SJSA1 (cell line): ENCODE measurements around the gene YIPF3. TPM values are rescaled to one million over a fixed set of nuclear protein-coding genes. Genes with fewer than 3 reads are reported as not detected.

ENCODE experiments used
- DNase-seq, 2 experiments: peaks; one replicate each; pipeline ENCODE4 v3.0.0-alpha.2; 2015 to 2020; ENCODE audit warnings: low spot score in 2 of 2, low read depth in 1 of 2
- H3K27ac ChIP-seq: fragments of 250-450 bp; sonication (Bioruptor Pico); 2 replicates; pipeline ENCODE4 v1.5.1; 2020; ENCODE audit warnings: mild to moderate bottlenecking, moderate library complexity
- H3K27me3 ChIP-seq: fragments of 250-450 bp; sonication (Bioruptor Pico); replicated peaks from 2 replicates; pipeline ENCODE4 v1.5.1; 2020; ENCODE audit warnings: mild to moderate bottlenecking, moderate library complexity
- H3K36me3 ChIP-seq: fragments of 250-450 bp; sonication (Bioruptor Pico); 2 replicates; pipeline ENCODE4 v1.5.1; 2020; ENCODE audit warnings: mild to moderate bottlenecking
- H3K4me1 ChIP-seq: fragments of 250-450 bp; sonication (Bioruptor Pico); replicated peaks from 2 replicates; pipeline ENCODE4 v1.6.1; 2021; ENCODE audit warnings: mild to moderate bottlenecking
- H3K4me3 ChIP-seq: fragments of 250-450 bp; sonication (Bioruptor Pico); 2 replicates; pipeline ENCODE4 v1.5.1; 2020; ENCODE audit warnings: mild to moderate bottlenecking
- H3K9me3 ChIP-seq: fragments of 250-450 bp; sonication (Bioruptor Pico); replicated peaks from 2 replicates; pipeline ENCODE4 v1.5.1; 2020; ENCODE audit warnings: mild to moderate bottlenecking
- total RNA-seq: library from RNA; depleted of rRNA; stranded (reverse); fragments of >200 nt; shearing (Covaris generic); gene quantifications from 2 replicates; pipeline ENCODE4 v1.2.3, GENCODE V29; 2014

YIPF3 gene
- total RNA-seq, 1 experiment from 2014 or later, result 116 TPM

- no peaks in the 10 kb centered on the region for H3K9me3 ChIP-seq
- DNase-seq, result no peak
- no peak overlapping the region for H3K4me3 ChIP-seq
- peaks cover 68% of the 10 kb centered on the region for H3K36me3 ChIP-seq
- H3K27me3 ChIP-seq, result no peaks in the 10 kb centered on the region
- H3K27ac ChIP-seq, result no peak overlapping the region
- peaks cover 17% of the 10 kb centered on the region for H3K4me1 ChIP-seq
These were observed 3.4 kb upstream of the YIPF3 start for GRCh38 chr6:43520097-43520496.

DNA sequence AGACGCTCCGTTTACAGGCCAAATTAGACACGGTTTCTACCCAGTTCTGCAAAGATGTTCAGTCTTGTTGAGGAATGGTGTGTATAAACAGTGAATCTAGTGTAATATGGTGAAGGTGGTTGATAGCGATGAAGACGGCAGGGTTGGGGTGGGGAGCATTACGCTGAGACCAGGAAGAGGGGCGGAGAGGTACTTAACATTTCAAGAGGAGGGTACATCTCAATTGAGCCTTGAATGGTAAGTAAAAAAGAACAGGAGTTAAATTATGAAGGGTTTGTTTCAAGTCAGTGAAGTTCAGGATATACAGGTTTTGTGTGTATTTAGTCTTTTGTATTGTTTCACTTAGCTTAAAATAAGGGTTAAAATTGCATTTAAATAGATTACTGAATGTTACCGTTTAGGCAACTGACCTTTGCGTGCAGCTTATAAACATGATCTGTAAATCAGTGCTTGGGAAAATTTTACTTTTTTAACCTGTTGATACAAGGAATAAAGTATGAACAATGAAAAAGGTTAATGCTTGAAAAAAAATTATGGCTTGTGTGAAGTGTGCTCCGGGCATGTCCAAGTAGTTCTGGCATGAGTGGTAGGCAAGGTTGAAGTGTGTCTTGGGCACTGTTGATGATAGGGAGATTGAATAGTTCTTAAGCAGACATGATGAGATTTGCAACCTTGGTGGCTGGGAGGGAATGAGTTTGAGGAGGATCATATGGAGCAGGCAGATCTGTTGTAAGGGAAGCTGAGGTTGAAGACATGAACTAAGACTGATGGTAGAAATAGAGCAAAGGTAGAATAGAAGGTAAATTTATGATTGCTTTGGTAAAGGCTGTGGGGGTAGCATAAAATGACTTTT, 1.0 kb upstream of the YIPF3 start:
- Histone ChIP-seq H3K4me3 (peak overlapping the region; percentile 68), H3K9me3 (no peaks in the 10 kb centered on the region), H3K27me3 (no peaks in the 10 kb centered on the region), H3K4me1 (peaks cover 17% of the 10 kb centered on the region), H3K27ac (no peak overlapping the region; the same call in 1 of the 2 replicates), H3K36me3 (peaks cover 68% of the 10 kb centered on the region)
- DNase-seq, result no peak

DNA sequence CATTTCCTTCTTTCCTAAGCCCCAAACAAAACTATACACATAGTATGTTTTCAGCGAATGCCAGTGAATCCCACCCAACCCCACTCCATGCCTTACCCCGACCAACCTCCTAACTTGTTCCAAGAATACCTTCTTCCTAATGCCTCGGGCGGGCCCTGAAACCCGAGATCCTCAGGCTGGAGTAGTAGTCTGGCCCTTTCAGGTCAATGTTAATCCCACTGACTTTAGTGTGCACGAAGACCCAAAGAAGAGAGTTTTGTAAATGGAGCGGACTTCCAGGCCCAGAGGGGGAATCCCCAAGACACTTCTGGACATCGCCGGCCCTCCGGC, 394 bp downstream of the YIPF3 start:
- H3K4me3 ChIP-seq, result peak overlapping the region; percentile 68
- H3K4me1 ChIP-seq, result peaks cover 17% of the 10 kb centered on the region
- H3K9me3 ChIP-seq, result no peaks in the 10 kb centered on the region
- no peaks in the 10 kb centered on the region for H3K27me3 ChIP-seq
- DNase-seq, result no peak
- H3K27ac ChIP-seq, result peak overlapping the region; percentile 30
- H3K36me3 ChIP-seq, result peaks cover 68% of the 10 kb centered on the region

DNA sequence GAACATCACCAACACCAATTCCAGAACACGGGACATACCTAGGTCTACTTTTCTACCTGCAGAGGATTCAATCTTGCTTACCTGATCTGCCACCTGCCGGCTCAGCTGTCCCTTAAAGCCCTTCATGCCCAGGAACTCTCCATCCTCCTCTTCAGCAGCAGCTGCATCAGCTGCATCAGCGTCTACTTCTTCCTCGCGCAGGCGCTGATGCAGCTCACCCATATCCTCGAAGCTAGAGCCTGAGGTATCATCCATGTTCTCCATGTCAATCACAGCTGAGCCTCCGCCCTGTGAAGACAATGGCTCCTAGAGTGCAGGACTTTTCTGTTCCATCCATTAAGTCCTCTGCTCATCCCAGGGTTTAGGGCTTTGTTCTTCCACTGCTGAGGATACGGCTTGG, 918 bp downstream of the YIPF3 start:
- peak overlapping the region; percentile 68 for H3K4me3 ChIP-seq
- peaks cover 68% of the 10 kb centered on the region for H3K36me3 ChIP-seq
- no peaks in the 10 kb centered on the region for H3K27me3 ChIP-seq
- DNase-seq, result no peak
- H3K9me3 ChIP-seq, result no peaks in the 10 kb centered on the region
- H3K4me1 ChIP-seq, result peaks cover 17% of the 10 kb centered on the region
- no peak overlapping the region for H3K27ac ChIP-seq

- Histone ChIP-seq H3K36me3 (peaks cover 57% of the 10 kb centered on the region), H3K9me3 (peaks cover 4% of the 10 kb centered on the region; the same call in 1 of the 2 replicates), H3K27me3 (peaks cover 6% of the 10 kb centered on the region), H3K4me1 (peaks cover 20% of the 10 kb centered on the region), H3K27ac (no peak overlapping the region), H3K4me3 (no peak overlapping the region)
- no peak for DNase-seq
These were observed 4.8 kb downstream of the YIPF3 start for GRCh38 chr6:43511824-43512415.

DNA sequence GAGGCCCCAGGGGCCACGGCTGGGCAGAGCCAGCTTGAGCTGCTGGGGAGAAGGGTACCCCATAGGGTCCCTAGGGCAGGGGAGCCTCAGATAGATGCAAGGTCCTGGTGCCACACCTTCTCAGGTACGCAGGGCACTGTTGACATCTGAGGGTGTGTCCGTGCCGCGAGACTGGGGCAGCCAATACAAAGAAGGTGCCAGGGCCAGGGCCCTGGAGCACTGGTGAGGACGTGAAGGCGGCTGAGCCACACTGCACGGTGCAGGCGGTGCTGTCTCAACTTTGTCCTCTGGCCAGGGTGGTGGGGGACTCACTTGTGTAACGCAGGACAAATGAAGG, 5.9 kb downstream of the YIPF3 start:
- H3K36me3 ChIP-seq, result peaks cover 61% of the 10 kb centered on the region
- no peak overlapping the region for H3K27ac ChIP-seq
- DNase-seq, result no peak
- H3K4me3 ChIP-seq, result no peak overlapping the region
- peaks cover 4% of the 10 kb centered on the region; the same call in 1 of the 2 replicates for H3K9me3 ChIP-seq
- H3K4me1 ChIP-seq, result peaks cover 17% of the 10 kb centered on the region
- peaks cover 6% of the 10 kb centered on the region for H3K27me3 ChIP-seq

DNA sequence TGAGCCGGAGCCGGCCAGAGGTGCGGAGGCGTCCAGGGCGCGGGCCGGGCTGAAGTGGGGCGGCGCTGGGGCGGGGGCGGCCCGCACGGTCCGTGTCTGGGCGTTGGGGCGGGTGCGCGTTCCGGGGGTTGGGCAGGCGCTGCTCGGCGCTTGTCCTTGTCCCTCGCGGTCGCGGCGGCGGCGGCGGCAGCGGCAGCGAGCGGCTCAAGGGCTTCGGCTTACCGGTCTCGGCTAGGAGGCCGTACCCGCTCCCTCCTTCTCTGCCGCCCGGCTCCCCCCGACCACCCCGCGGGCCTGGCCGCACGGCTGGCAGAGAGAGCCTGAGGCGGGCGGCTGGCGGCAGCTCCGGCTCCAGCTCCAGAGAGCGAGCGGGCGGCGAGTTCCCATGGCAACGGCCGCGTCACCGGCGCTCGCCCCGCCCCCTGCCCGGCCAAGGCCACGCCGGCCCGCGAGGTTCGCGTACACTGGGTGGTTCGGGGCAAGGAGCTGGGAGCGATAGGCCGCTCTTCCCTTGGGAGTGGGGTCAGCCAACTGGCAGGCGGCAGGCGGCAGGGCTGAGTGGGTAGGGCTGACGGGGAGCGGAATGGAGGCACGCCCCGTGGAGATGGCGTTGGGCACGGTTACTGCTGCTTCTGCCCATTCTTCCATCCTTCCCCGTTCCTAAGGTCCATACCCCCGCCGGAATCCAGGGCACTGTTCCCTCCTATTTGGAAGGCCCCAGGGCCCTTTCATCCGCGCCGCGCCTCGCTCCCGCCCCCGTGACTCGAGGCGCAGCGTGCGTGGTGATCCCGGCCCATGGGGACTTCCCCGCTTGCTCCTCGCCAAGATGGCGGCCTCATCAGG, 6.5 kb downstream of the YIPF3 start, which contains the start of gene LRRC73:
LRRC73 (minus strand) TSS at position 363 of the 843 bp plus-strand sequence. CDS start 561 bp downstream, outside the sequence.
- DNase-seq, result peak; percentile 85 to 87
- peaks cover 56% of the 10 kb centered on the region for H3K36me3 ChIP-seq
- H3K27ac ChIP-seq, result no peak within 1 kb of the TSS

DNA sequence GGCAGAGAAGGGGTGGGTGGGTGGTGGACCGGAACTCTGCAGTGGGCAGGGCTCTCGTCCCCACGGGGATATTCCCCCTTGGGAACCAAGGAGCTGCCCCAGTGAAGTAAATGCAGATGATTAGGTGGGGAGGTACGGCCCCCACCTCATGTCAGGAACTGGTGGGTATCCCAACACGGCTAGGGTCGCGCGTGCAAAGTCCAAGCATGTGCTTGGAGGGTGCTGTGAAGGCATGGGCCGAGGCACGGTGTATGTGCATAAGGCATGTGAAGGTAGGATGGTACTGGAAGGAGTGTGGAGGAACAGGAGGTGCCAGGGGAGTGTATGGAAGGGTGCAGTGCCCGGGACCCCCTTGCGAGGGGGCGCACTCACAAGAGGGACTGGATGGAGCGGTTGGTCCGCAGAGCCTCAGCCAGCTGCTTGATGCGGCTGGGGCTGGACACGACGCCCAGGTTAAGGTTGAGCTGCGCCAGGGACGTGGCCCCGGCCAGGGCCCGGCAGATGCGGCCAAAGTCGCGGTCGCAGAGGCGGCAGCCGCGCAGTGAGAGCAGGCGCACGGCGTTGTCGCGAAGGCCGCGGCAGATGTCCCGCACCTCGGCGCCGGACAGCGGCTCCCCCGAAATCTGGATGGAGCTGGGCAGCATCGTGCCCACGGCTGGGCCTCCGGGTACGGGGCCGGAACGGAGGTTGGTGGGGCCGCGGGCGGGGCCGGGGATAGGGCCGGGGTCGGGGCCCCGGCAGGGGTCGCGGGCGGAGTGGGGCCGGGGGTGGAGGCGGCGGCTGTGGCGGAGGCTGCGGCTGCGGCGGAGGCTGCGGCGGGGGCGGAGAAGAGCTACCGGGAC, 7.4 kb downstream of the YIPF3 start:
- Histone ChIP-seq H3K4me3 (peak overlapping the region; percentile 59), H3K36me3 (peaks cover 54% of the 10 kb centered on the region), H3K4me1 (peaks cover 13% of the 10 kb centered on the region), H3K9me3 (peaks cover 4% of the 10 kb centered on the region; the same call in 1 of the 2 replicates), H3K27me3 (peaks cover 6% of the 10 kb centered on the region), H3K27ac (no peak overlapping the region)
- no peak for DNase-seq

More for the DNA sequence above, 6.5 kb downstream of the YIPF3 start, which contains the start of gene LRRC73:
- H3K4me3 ChIP-seq, result peak within 1 kb of the TSS; percentile 59
- H3K4me1 ChIP-seq, result peaks cover 13% of the 10 kb centered on the region
- H3K27me3 ChIP-seq, result peaks cover 6% of the 10 kb centered on the region
- H3K9me3 ChIP-seq, result peaks cover 4% of the 10 kb centered on the region; the same call in 1 of the 2 replicates

DNA sequence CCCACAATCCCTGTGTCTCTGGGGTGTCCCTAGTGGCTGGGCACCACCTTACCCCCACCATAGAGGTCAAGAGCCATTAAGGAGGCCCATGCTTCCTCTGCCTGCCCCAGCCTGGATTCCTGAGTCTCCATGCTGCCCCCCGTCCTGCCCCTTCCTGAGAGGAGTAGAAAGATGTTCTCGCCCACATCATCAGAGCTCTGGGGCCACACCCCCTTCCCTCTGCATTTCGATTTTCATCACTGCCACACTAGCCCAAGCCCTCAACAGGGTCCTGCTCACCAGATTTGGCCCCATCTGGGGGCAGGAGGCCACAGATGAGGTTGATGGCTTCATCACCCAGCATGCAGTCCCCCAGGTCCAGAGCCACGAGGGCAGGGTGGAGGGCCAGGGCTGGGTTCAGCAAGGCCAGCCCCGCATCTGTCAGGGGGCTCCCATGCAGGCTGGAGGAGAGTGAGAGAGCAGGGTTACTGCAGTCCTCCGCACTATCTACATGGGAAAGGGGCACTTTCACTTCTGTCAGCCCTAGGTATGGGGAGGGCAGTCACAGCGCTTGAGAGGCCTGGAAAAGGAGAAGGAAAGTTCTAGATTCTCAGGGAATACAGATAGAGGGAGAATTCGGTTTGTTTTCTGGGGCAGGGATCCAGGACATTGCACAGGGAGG, 8.1 kb downstream of the YIPF3 start:
- H3K4me1 ChIP-seq, result peaks cover 13% of the 10 kb centered on the region
- peaks cover 49% of the 10 kb centered on the region for H3K36me3 ChIP-seq
- H3K27me3 ChIP-seq, result peaks cover 6% of the 10 kb centered on the region
- H3K9me3 ChIP-seq, result peaks cover 4% of the 10 kb centered on the region; the same call in 1 of the 2 replicates
- DNase-seq, result no peak
- no peak overlapping the region for H3K4me3 ChIP-seq
- no peak overlapping the region for H3K27ac ChIP-seq

DNA sequence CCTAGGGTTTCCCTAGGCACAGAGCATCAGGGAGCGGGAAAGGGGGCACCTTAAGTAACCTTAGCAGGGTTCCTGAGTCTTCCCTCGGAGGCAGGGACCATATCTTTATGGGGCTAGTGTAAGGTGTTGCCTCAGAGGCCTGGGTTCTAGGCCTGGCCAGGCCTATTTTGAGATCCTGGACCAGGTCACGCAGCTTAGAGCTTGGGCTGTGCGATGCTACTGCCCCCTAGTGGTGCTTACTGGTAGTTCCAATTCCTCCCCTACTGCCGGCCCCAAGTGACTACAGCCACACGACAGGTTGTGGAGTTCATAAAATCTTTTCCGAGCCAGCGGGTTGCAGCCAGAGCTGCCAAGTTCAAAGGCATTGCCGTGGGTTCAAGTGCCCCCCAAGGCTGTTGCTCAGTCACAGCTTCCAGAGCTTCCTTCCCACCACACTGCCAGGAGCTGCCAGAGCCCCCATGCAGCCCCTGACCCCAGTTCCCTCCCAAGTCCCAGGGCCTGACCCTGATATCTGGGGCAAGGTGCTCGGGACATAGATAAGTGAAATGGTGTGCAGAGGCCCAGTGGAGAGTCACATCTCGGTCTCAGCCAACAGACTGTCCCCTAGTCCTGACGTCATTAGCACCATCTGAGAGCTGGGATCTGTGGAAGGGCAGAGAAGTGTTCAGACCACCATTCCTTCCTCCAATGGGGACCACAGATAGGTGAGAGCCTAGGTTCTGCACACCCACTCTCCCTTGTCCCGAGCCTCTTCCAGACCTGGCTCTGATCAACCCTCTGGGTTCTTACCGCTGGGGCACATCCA, 9.9 kb downstream of the YIPF3 start:
- peaks cover 6% of the 10 kb centered on the region for H3K27me3 ChIP-seq
- H3K4me3 ChIP-seq, result no peak overlapping the region
- peaks cover 4% of the 10 kb centered on the region; the same call in 1 of the 2 replicates for H3K9me3 ChIP-seq
- no peak overlapping the region for H3K27ac ChIP-seq
- H3K36me3 ChIP-seq, result peaks cover 43% of the 10 kb centered on the region
- peak; percentile 58 to 75 for DNase-seq
- peaks cover 13% of the 10 kb centered on the region for H3K4me1 ChIP-seq

- H3K4me1 ChIP-seq, result peaks cover 13% of the 10 kb centered on the region
- no peak overlapping the region for H3K4me3 ChIP-seq
- peaks cover 6% of the 10 kb centered on the region for H3K27me3 ChIP-seq
- no peak overlapping the region for H3K27ac ChIP-seq
- H3K9me3 ChIP-seq, result peaks cover 4% of the 10 kb centered on the region; the same call in 1 of the 2 replicates
- H3K36me3 ChIP-seq, result peaks cover 39% of the 10 kb centered on the region
- DNase-seq, result no peak
These were observed 10.6 kb downstream of the YIPF3 start for GRCh38 chr6:43506171-43506570.

- H3K9me3 ChIP-seq, result peaks cover 4% of the 10 kb centered on the region; the same call in 1 of the 2 replicates
- H3K27ac ChIP-seq, result no peak overlapping the region
- H3K4me1 ChIP-seq, result peaks cover 13% of the 10 kb centered on the region
- H3K36me3 ChIP-seq, result peaks cover 36% of the 10 kb centered on the region
- H3K27me3 ChIP-seq, result peaks cover 6% of the 10 kb centered on the region
- no peak for DNase-seq
- H3K4me3 ChIP-seq, result no peak overlapping the region
These were observed 11.0 kb downstream of the YIPF3 start for GRCh38 chr6:43505718-43506117.
